Endodermal cell (in vitro differentiated cells): Measurements from ENCODE around the gene NCOA3. TPM values are rescaled to one million over a fixed set of nuclear protein-coding genes. Genes with fewer than 3 reads are reported as not detected.

ENCODE experiments used
- DNase-seq: peaks from one replicate; pipeline ENCODE4 v3.0.0-alpha.2; 2017
- H3K27ac ChIP-seq: 2 replicates; pipeline ENCODE4 v1.5.1; 2013; ENCODE audit warnings: mild to moderate bottlenecking, low read depth, low read length, moderate library complexity
- H3K27me3 ChIP-seq: 2 replicates; pipeline ENCODE4 v1.6.1; 2013; ENCODE audit warnings: mild to moderate bottlenecking, low read length, moderate library complexity; ENCODE audit not compliant: insufficient read depth, control insufficient read depth, poor library complexity, severe bottlenecking
- H3K36me3 ChIP-seq: 2 replicates; pipeline ENCODE4 v1.7.0; 2013; ENCODE audit warnings: mild to moderate bottlenecking, low read length, moderate library complexity; ENCODE audit not compliant: control insufficient read depth, insufficient read depth
- H3K4me1 ChIP-seq: one replicate; pipeline ENCODE4 v1.7.0; 2013; ENCODE audit warnings: low read length; ENCODE audit not compliant: control insufficient read depth, insufficient read depth
- H3K4me3 ChIP-seq: 2 replicates; pipeline ENCODE4 v1.5.1; 2013; ENCODE audit warnings: mild to moderate bottlenecking, low read length, moderate library complexity
- H3K9ac ChIP-seq: 2 replicates; pipeline ENCODE4 v1.6.1; 2013; ENCODE audit warnings: mild to moderate bottlenecking, low read length, moderate library complexity; ENCODE audit not compliant: poor library complexity, severe bottlenecking; ENCODE audit errors: extremely low read depth
- H3K9me3 ChIP-seq: 2 replicates; pipeline ENCODE4 v1.6.1; 2013; ENCODE audit warnings: mild to moderate bottlenecking, low read length, moderate library complexity; ENCODE audit not compliant: control insufficient read depth
- H3K27ac Mint-ChIP-seq: 2 replicates; pipeline ENCODE4 v1.8.0; 2020; ENCODE audit warnings: mixed read lengths
- H3K27me3 Mint-ChIP-seq: 2 replicates; pipeline ENCODE4 v1.8.0; 2021; ENCODE audit warnings: mild to moderate bottlenecking, mixed read lengths; ENCODE audit not compliant: insufficient read depth
- H3K36me3 Mint-ChIP-seq: 2 replicates; pipeline ENCODE4 v1.8.0; 2020; ENCODE audit warnings: low read depth, mixed read lengths
- H3K4me1 Mint-ChIP-seq: 2 replicates; pipeline ENCODE4 v1.8.0; 2020; ENCODE audit warnings: mixed read lengths
- H3K4me3 Mint-ChIP-seq: 2 replicates; pipeline ENCODE4 v1.8.0; 2020; ENCODE audit warnings: mild to moderate bottlenecking, moderate library complexity, mixed read lengths
- H3K9me3 Mint-ChIP-seq: 2 replicates; pipeline ENCODE4 v1.8.0; 2020; ENCODE audit warnings: mild to moderate bottlenecking, mixed read lengths
- WGBS, 2 experiments: methylation state at CpG; one replicate each; pipeline versions ENCODE4 v1.1.5 to v1.1.7; 2013; ENCODE audit warnings: missing lambda C conversion rate in 2 of 2, mixed read lengths in 1 of 2; ENCODE audit not compliant: insufficient coverage in 1 of 2, insufficient read length in 1 of 2; 5-methylcytosine and 5-hydroxymethylcytosine counted together
- total RNA-seq, 2 donors: library from RNA; stranded (reverse); fragmentation: NEBNext Ultra II Directional in 1 of 2; extraction: Animal tissue kit (Norgen Biotek cat#: 25700) in 1 of 2; gene quantifications; 2 replicates in 1 of 2; 3 replicates in 1 of 2; pipeline ENCODE4 v1.2.1, GENCODE V29; 2021
- TF ChIP-seq, protein P1 (sequence below): fragments of 200-600 bp; sonication (generic); conservative IDR thresholded peaks from 2 replicates; pipeline ENCODE4 v1.5.0; 2021; ENCODE audit warnings: antibody characterized with exemption, mild to moderate bottlenecking

NCOA3 gene
- total RNA-seq, 2 donors from 2014 or later, result 38.6 TPM

DNA sequence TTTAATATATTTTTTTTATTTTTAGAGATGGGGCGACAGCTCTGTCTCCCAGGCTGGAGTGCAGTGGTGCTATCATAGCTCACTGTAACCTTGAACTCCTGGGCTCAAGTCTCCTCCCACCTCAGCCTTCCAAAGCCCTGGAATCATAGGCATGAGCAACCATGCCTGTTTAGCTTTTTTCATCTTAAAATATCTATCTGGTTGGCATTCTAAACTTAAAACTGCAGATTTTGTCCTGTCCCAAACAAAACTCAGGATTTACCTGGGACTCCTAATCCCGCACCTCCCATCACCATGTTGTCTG is 158.9 kb downstream of the NCOA3 start:
- Mint-ChIP-seq H3K27me3 (no peaks in the 10 kb centered on the region), H3K27ac (no peak overlapping the region), H3K9me3 (no peaks in the 10 kb centered on the region), H3K36me3 (peaks cover 51% of the 10 kb centered on the region), H3K4me3 (no peak overlapping the region), H3K4me1 (peaks cover 6% of the 10 kb centered on the region)
- no peak overlapping the region for H3K4me3 ChIP-seq
- H3K4me1 ChIP-seq, result no peaks in the 10 kb centered on the region
- H3K36me3 ChIP-seq, result peaks cover 78% of the 10 kb centered on the region
- no peak overlapping the region for H3K9ac ChIP-seq
- no peaks in the 10 kb centered on the region for H3K9me3 ChIP-seq
- no peaks in the 10 kb centered on the region for H3K27me3 ChIP-seq
- TF ChIP-seq, protein P1, sequence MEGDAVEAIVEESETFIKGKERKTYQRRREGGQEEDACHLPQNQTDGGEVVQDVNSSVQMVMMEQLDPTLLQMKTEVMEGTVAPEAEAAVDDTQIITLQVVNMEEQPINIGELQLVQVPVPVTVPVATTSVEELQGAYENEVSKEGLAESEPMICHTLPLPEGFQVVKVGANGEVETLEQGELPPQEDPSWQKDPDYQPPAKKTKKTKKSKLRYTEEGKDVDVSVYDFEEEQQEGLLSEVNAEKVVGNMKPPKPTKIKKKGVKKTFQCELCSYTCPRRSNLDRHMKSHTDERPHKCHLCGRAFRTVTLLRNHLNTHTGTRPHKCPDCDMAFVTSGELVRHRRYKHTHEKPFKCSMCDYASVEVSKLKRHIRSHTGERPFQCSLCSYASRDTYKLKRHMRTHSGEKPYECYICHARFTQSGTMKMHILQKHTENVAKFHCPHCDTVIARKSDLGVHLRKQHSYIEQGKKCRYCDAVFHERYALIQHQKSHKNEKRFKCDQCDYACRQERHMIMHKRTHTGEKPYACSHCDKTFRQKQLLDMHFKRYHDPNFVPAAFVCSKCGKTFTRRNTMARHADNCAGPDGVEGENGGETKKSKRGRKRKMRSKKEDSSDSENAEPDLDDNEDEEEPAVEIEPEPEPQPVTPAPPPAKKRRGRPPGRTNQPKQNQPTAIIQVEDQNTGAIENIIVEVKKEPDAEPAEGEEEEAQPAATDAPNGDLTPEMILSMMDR, result no peak
- no peak overlapping the region for H3K27ac ChIP-seq
- 92 to 100% methylated on average over 2 of the region's 2 CpGs for WGBS, 2 experiments
- peak; percentile 7 for DNase-seq

DNA sequence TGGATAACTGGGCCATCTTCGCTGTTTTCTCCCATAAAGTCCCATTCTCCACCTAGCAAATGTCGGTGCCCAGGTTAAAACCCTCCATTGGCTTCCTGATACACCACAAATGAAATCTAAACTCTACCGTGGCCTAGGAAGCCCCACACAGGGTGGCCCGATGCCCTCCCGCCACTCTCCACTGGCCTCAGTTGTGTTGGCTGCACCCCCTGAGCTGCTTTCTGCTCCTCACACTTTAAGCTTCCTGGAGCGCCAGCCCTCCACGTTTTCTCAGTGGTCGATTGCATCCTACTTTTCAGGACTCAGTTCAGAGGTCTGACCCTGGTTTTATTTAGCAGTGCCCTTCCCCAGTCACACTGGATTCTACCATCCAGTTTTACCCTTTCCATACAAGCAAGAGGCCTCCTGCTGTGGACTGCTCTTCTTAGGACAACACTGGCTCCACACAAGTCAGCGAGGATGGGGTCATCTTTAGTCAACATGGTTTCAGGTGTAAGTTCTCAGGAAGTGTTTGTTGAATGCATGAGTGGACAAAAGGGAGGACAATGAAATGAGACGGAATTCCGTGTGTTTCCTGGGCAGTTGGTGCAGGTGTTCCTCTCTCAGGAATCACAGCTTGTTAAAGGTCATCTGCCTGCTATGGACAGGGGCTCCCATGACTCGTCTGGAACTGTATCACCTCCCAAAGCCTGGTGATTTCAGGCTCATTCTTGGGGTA is 159.5 kb downstream of the NCOA3 start:
- Histone ChIP-seq H3K27ac (no peak overlapping the region), H3K9ac (no peak overlapping the region), H3K4me3 (no peak overlapping the region), H3K9me3 (no peaks in the 10 kb centered on the region), H3K36me3 (peaks cover 82% of the 10 kb centered on the region), H3K27me3 (no peaks in the 10 kb centered on the region), H3K4me1 (no peaks in the 10 kb centered on the region)
- no peaks in the 10 kb centered on the region for H3K27me3 Mint-ChIP-seq
- peak overlapping the region; percentile 41 for H3K27ac Mint-ChIP-seq
- TF ChIP-seq, protein P1, result no peak
- H3K9me3 Mint-ChIP-seq, result no peaks in the 10 kb centered on the region
- peaks cover 6% of the 10 kb centered on the region for H3K4me1 Mint-ChIP-seq
- no peak overlapping the region for H3K4me3 Mint-ChIP-seq
- H3K36me3 Mint-ChIP-seq, result peaks cover 51% of the 10 kb centered on the region
- whole genome bisulfite sequencing, 2 experiments, result 90 to 95% methylated on average over 10 to 12 of the region's 12 CpGs
- DNase-seq, result peak; percentile 27

DNA sequence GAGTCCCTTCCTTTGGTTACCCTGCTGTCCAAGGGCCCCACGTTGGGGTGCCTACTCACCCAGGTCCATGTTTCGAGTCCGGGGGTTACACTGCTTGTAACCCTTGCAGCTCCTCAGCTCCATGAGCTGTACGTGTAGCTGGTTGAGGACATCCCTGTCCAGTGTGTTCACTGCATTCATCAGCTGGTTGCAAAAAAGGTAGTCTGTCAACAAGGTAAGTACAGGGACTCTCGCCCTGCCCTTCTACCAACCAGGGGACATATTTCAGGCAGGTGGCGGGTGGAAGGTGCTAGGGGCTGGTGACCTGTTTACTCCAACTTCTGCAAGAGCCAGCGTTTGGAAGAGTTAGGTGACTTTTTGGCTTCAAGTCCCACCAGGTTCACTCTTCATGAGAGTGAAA is 160.0 kb downstream of the NCOA3 start:
- Histone ChIP-seq H3K9me3 (no peaks in the 10 kb centered on the region), H3K27ac (no peak overlapping the region), H3K9ac (no peak overlapping the region), H3K27me3 (no peaks in the 10 kb centered on the region), H3K4me1 (no peaks in the 10 kb centered on the region), H3K36me3 (peaks cover 79% of the 10 kb centered on the region), H3K4me3 (no peak overlapping the region)
- Mint-ChIP-seq H3K4me1 (peaks cover 6% of the 10 kb centered on the region), H3K27ac (no peak overlapping the region), H3K36me3 (peaks cover 51% of the 10 kb centered on the region), H3K9me3 (no peaks in the 10 kb centered on the region), H3K27me3 (no peaks in the 10 kb centered on the region), H3K4me3 (no peak overlapping the region)
- DNase-seq, result peak; percentile 27
- TF ChIP-seq, protein P1, result no peak
- 95 to 98% methylated on average over 7 of the region's 7 CpGs for WGBS, 2 experiments
